K562 (cell line): Measurements from ENCODE around the gene NIFK. TPM values are rescaled to one million over a fixed set of nuclear protein-coding genes. Genes with fewer than 3 reads are reported as not detected.
A peak's percentile ranks its signal among the peaks of the same experiment; 100 is the strongest.

Experiments
- C11orf30 ChIP-seq: fragments of 450-650 bp; IDR thresholded peaks from 2 replicates; pipeline ENCODE4 v1.6.1; 2016; ENCODE audit warnings: low read depth, mild to moderate bottlenecking
- CREB5 ChIP-seq: fragments of 250-450 bp; sonication (Bioruptor Pico); IDR thresholded peaks from 2 replicates; pipeline ENCODE4 v1.5.0; 2020; ENCODE audit warnings: mild to moderate bottlenecking
- FOXJ3 ChIP-seq: sonication (generic); formaldehyde crosslinking; IDR thresholded peaks from 2 replicates; pipeline ENCODE4 v1.4.0; 2020; ENCODE audit warnings: mild to moderate bottlenecking, missing genetic modification reagents
- HMGN3 ChIP-seq: IDR thresholded peaks from 2 replicates; pipeline ENCODE4 v1.6.1; 2011; ENCODE audit warnings: borderline replicate concordance, low read depth, mild to moderate bottlenecking, mixed read lengths, low read length; ENCODE audit not compliant: insufficient read length; ENCODE audit errors: extremely low read depth
- ID3 ChIP-seq, 2 experiments: fragments of 250-450 bp in 1 of 2; fragments of 450-650 bp in 1 of 2; sonication (Bioruptor Pico) in 1 of 2; IDR thresholded peaks; 2 replicates each; pipeline versions ENCODE4 v1.6.1 to v1.8.0; 2016 to 2021; ENCODE audit warnings: mild to moderate bottlenecking in 2 of 2, moderate library complexity in 2 of 2, missing compliant biosample characterization in 1 of 2, missing genetic modification characterization in 1 of 2
- KLF13 ChIP-seq: fragments of 450-650 bp; IDR thresholded peaks from 2 replicates; pipeline ENCODE4 v1.6.1; 2016; ENCODE audit warnings: missing genetic modification characterization, low read depth, mild to moderate bottlenecking, missing compliant biosample characterization, moderate library complexity, borderline replicate concordance
- NCOA4 ChIP-seq: fragments of 450-650 bp; IDR thresholded peaks from 2 replicates; pipeline ENCODE4 v1.6.1; 2018; ENCODE audit warnings: mild to moderate bottlenecking; ENCODE audit not compliant: partially characterized antibody
- SIX5 ChIP-seq, 2 experiments: IDR thresholded peaks; 2 replicates each; pipeline ENCODE4 v1.6.1; 2011; ENCODE audit warnings: low read length in 2 of 2, borderline replicate concordance in 1 of 2, low read depth in 1 of 2, mild to moderate bottlenecking in 1 of 2, moderate library complexity in 1 of 2; ENCODE audit not compliant: insufficient read depth in 1 of 2
- TAL1 ChIP-seq: fragments of 450-650 bp; IDR thresholded peaks from 2 replicates; pipeline ENCODE4 v1.6.1; 2016; ENCODE audit warnings: mild to moderate bottlenecking
- THAP12 ChIP-seq: fragments of 250-450 bp; sonication (Bioruptor Pico); IDR thresholded peaks from 2 replicates; pipeline ENCODE4 v1.9.0; 2021; ENCODE audit warnings: mild to moderate bottlenecking, inconsistent platforms
- TOE1 ChIP-seq, 2 experiments: fragments of 450-650 bp in 1 of 2; sonication (generic) in 1 of 2; formaldehyde crosslinking in 1 of 2; IDR thresholded peaks; 2 replicates each; pipeline versions ENCODE4 v1.7.1 to v1.8.0; 2016 to 2022; ENCODE audit warnings: borderline replicate concordance in 2 of 2, mild to moderate bottlenecking in 2 of 2, antibody characterized with exemption in 1 of 2, inconsistent platforms in 1 of 2, low read depth in 1 of 2, missing genetic modification reagents in 1 of 2, moderate library complexity in 1 of 2
- polyA plus RNA-seq, 8 experiments: library from polyadenylated mRNA; depleted of rRNA in 4 of 8; stranded (reverse) in 5 of 8; unstranded in 3 of 8; fragments of >200 nt; fragmentation: Nextera tagmentation in 2 of 8; fragmentation: Illumina TruSeq in 1 of 8; extraction: Ambion mirVana in 2 of 8; extraction: Trizol in 1 of 8; gene quantifications; 2 replicates each; pipeline versions ENCODE4 v1.2.1 to v1.2.3, GENCODE V29; 2011 to 2014; ENCODE audit warnings: inconsistent platforms in 1 of 8, missing spikeins in 1 of 8
- total RNA-seq, 7 experiments: library from RNA; depleted of rRNA in 6 of 7; stranded (reverse); fragments of >200 nt in 6 of 7; fragmentation: Illumina TruSeq in 2 of 7; extraction: Trizol in 2 of 7; gene quantifications; 2 replicates each; pipeline versions ENCODE4 v1.2.1 to v1.2.3, GENCODE V29; 2011 to 2021; ENCODE audit warnings: low replicate concordance in 1 of 7
- TF ChIP-seq, protein P1 (sequence below): fragments of 250-450 bp; sonication (Bioruptor Pico); IDR thresholded peaks from 2 replicates; pipeline ENCODE4 v1.8.0; 2021; ENCODE audit warnings: borderline replicate concordance, mild to moderate bottlenecking, moderate library complexity; ENCODE audit not compliant: poor library complexity, severe bottlenecking
- TF ChIP-seq, protein P2 (sequence below): fragments of 150-350 bp; conservative IDR thresholded peaks from 2 replicates; pipeline ENCODE4 v1.6.1; 2014; ENCODE audit warnings: low read length

NIFK gene
- total and polyA plus RNA-seq, 9 of the 15 experiments (the other 6 are each of a cell fraction or from before 2014, with no cell fraction given): 60.2 to 426 (median 183) TPM

- TF ChIP-seq, protein P1, sequence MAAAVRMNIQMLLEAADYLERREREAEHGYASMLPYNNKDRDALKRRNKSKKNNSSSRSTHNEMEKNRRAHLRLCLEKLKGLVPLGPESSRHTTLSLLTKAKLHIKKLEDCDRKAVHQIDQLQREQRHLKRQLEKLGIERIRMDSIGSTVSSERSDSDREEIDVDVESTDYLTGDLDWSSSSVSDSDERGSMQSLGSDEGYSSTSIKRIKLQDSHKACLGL (CRISPR knock-in tag): peak; percentile 95
- peak; percentile 100 for TF ChIP-seq C11orf30
- TF ChIP-seq, protein P2, sequence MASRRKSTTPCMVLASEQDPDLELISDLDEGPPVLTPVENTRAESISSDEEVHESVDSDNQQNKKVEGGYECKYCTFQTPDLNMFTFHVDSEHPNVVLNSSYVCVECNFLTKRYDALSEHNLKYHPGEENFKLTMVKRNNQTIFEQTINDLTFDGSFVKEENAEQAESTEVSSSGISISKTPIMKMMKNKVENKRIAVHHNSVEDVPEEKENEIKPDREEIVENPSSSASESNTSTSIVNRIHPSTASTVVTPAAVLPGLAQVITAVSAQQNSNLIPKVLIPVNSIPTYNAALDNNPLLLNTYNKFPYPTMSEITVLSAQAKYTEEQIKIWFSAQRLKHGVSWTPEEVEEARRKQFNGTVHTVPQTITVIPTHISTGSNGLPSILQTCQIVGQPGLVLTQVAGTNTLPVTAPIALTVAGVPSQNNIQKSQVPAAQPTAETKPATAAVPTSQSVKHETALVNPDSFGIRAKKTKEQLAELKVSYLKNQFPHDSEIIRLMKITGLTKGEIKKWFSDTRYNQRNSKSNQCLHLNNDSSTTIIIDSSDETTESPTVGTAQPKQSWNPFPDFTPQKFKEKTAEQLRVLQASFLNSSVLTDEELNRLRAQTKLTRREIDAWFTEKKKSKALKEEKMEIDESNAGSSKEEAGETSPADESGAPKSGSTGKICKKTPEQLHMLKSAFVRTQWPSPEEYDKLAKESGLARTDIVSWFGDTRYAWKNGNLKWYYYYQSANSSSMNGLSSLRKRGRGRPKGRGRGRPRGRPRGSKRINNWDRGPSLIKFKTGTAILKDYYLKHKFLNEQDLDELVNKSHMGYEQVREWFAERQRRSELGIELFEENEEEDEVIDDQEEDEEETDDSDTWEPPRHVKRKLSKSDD: no peak; the same call in 1 of the 2 replicates
- TF ChIP-seq TAL1: peak; percentile 14; the same call in 1 of the 2 replicates
- no peak for TF ChIP-seq ID3 (CRISPR knock-in tag; IDR thresholded peaks at IDR 0.05)
- peak; percentile 84 for TF ChIP-seq ID3 (tag; IDR thresholded peaks at IDR 0.05)
- TF ChIP-seq NCOA4: no peak
- TF ChIP-seq TOE1 (IDR thresholded peaks at IDR 0.05; ENCODE audit: borderline replicate concordance): peak; percentile 94
- TF ChIP-seq TOE1 (CRISPR knock-in tag; IDR thresholded peaks at IDR 0.05; ENCODE audit: borderline replicate concordance, low read depth): no peak
- no peak for TF ChIP-seq FOXJ3 (CRISPR knock-in tag)
- peak; percentile 61 for TF ChIP-seq THAP12
- peak; percentile 60 to 68; a peak in 3 of 4 replicates for TF ChIP-seq SIX5 (IDR thresholded peaks at IDR 0.05; ENCODE audit: borderline replicate concordance in 1 of 2, insufficient read depth in 1 of 2, low read depth in 1 of 2, low read length in 2 of 2)
- peak; percentile 99 for TF ChIP-seq KLF13 (tag)
- no peak for TF ChIP-seq CREB5 (CRISPR knock-in tag)
- peak; percentile 87 for TF ChIP-seq HMGN3
These were observed 18.8 kb upstream of the NIFK start, which contains the start of gene TSN (continued) for GRCh38 chr2:121755237-121756111.
